Measurements from ENCODE around the gene PLA2G2E. TPM values are rescaled to one million over a fixed set of nuclear protein-coding genes. Genes with fewer than 3 reads are reported as not detected.

The PLA2G2E gene
- total and polyA plus RNA-seq, 4 donors: not detected

DNA sequence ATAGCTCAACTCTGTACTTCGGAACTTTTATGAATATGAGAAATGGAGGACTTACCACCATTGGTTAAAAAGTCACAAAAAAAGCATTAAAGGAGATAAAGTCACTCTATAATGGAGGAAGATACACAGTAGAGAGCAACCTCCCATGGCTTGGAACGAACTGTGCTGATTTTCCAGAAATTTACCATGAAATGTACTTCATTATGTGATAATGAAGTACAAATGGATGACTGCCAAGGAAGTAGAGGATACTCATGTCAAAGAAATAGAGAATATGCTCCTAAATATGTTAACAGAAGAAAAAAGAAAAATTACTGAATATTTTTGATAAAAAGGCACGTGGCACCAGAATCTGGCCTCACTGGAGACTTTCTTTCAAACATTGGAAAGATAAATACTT is 23.6 kb upstream of the PLA2G2E start:
- Histone ChIP-seq H3K4me1 (ENCODE audit: control insufficient read depth in 4 of 4, insufficient read depth in 4 of 4, low read length in 3 of 4) (no peaks in the 10 kb centered on the region), H3K9ac (ENCODE audit: low read depth in 1 of 2, low read length in 2 of 2) (no peak overlapping the region), H3K9me3 (ENCODE audit: control insufficient read depth in 4 of 4, low read length in 3 of 4) (no peaks in the 10 kb centered on the region), H3K36me3 (ENCODE audit: control insufficient read depth in 4 of 4, insufficient read depth in 3 of 4, low read depth in 1 of 4, low read length in 3 of 4) (no peaks in the 10 kb centered on the region), H3K27ac (ENCODE audit: low read depth in 1 of 2, low read length in 2 of 2) (no peak overlapping the region), H3K27me3 (ENCODE audit: control insufficient read depth in 4 of 4, insufficient read depth in 4 of 4, low read length in 3 of 4) (no peaks in the 10 kb centered on the region), H3K4me3 (ENCODE audit: low read depth in 1 of 3, low read length in 3 of 3) (no peak overlapping the region)
- 73% methylated on average over 3 of the region's 3 CpGs for WGBS
- no peak for DNase-seq (ENCODE audit: low spot score)
- TF ChIP-seq YY1 (IDR thresholded peaks at IDR 0.05) (no peak), HNF4G (IDR thresholded peaks at IDR 0.05) (no peak), ZBTB33 (IDR thresholded peaks at IDR 0.05) (no peak), SP1 (IDR thresholded peaks at IDR 0.05) (no peak), HNF4A (conservative IDR thresholded peaks at IDR 0.05) (no peak)
- TF ChIP-seq, protein P1, sequence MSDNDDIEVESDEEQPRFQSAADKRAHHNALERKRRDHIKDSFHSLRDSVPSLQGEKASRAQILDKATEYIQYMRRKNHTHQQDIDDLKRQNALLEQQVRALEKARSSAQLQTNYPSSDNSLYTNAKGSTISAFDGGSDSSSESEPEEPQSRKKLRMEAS (IDR thresholded peaks at IDR 0.05): no peak

DNA sequence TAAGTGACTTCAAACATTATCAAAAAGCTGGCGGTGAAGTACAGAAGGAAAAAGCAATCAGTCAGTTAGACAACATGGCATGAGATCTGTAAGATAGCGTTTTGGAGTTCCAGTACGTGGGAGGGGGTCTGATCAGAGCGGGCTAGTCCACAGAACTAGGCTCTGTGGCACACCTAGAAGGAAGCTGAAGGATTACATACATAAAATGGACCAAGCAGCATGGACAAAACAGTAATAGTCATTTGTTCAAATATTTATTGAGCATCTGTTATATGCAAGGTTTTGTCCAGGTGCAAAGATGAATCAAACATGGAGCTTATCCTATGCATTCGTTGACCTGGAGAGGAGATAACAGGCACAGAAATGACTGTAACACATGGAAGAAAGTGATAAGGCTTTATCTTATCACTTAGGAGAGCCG is 22.9 kb upstream of the PLA2G2E start:
- no peaks in the 10 kb centered on the region for H3K4me1 ChIP-seq (ENCODE audit: control insufficient read depth in 4 of 4, insufficient read depth in 4 of 4, low read length in 3 of 4)
- H3K27me3 ChIP-seq (ENCODE audit: control insufficient read depth in 4 of 4, insufficient read depth in 4 of 4, low read length in 3 of 4): no peaks in the 10 kb centered on the region
- H3K27ac ChIP-seq (ENCODE audit: low read depth in 1 of 2, low read length in 2 of 2): no peak overlapping the region
- no peak for DNase-seq (ENCODE audit: low spot score)
- no peaks in the 10 kb centered on the region for H3K9me3 ChIP-seq (ENCODE audit: control insufficient read depth in 4 of 4, low read length in 3 of 4)
- no peak overlapping the region for H3K9ac ChIP-seq (ENCODE audit: low read depth in 1 of 2, low read length in 2 of 2)
- 47% methylated on average over 6 of the region's 6 CpGs for WGBS
- H3K4me3 ChIP-seq (ENCODE audit: low read depth in 1 of 3, low read length in 3 of 3): no peak overlapping the region
- no peaks in the 10 kb centered on the region for H3K36me3 ChIP-seq (ENCODE audit: control insufficient read depth in 4 of 4, insufficient read depth in 3 of 4, low read depth in 1 of 4, low read length in 3 of 4)
- TF ChIP-seq RAD21 (IDR thresholded peaks at IDR 0.05) (no peak), GABPA (IDR thresholded peaks at IDR 0.05 in 1 of 2, conservative IDR thresholded peaks at IDR 0.05 in 1 of 2) (no peak), RXRA (IDR thresholded peaks at IDR 0.05) (no peak), FOXA1 (IDR thresholded peaks at IDR 0.05) (no peak), JUND (IDR thresholded peaks at IDR 0.05) (no peak)
- TF ChIP-seq, protein P1 (IDR thresholded peaks at IDR 0.05): no peak

DNA sequence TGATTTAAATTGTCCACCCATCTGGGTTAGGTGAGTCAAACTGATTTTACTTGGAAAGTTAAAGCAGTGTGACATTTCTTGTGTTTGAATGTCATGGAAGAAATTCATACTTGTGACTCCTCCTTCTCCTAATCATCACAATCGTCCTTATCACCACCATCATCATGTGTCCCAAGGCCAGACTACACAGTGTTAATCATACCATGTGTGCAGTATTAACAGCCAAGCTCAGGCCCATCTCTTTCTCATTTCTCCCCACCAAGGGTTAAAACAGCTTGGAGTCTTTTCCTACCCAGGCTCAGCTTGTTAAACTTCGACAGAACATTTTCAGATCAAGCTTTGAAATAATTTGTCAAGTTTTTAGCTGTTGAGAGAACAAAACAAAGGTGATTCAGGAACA is 22.5 kb upstream of the PLA2G2E start:
- no peak for DNase-seq (ENCODE audit: low spot score)
- WGBS: 29% methylated on average over 2 of the region's 2 CpGs
- no peak for TF ChIP-seq HNF4A (conservative IDR thresholded peaks at IDR 0.05)
- no peak for TF ChIP-seq RXRA (IDR thresholded peaks at IDR 0.05)
- TF ChIP-seq CTCF (IDR thresholded peaks at IDR 0.05; ENCODE audit: low read depth, low read length, missing input control): no peak
- TF ChIP-seq ZBTB33 (IDR thresholded peaks at IDR 0.05): no peak
- TF ChIP-seq GABPA (IDR thresholded peaks at IDR 0.05 in 1 of 2, conservative IDR thresholded peaks at IDR 0.05 in 1 of 2): no peak
- TF ChIP-seq RAD21 (IDR thresholded peaks at IDR 0.05): no peak
- no peak for TF ChIP-seq EGR1 (IDR thresholded peaks at IDR 0.05; ENCODE audit: low read depth in 2 of 2)
- Histone ChIP-seq H3K4me3 (ENCODE audit: low read depth in 1 of 3, low read length in 3 of 3) (no peak overlapping the region), H3K9ac (ENCODE audit: low read depth in 1 of 2, low read length in 2 of 2) (no peak overlapping the region), H3K4me1 (ENCODE audit: control insufficient read depth in 4 of 4, insufficient read depth in 4 of 4, low read length in 3 of 4) (no peaks in the 10 kb centered on the region), H3K36me3 (ENCODE audit: control insufficient read depth in 4 of 4, insufficient read depth in 3 of 4, low read depth in 1 of 4, low read length in 3 of 4) (no peaks in the 10 kb centered on the region), H3K27ac (ENCODE audit: low read depth in 1 of 2, low read length in 2 of 2) (no peak overlapping the region), H3K9me3 (ENCODE audit: control insufficient read depth in 4 of 4, low read length in 3 of 4) (peaks cover 0 to 2% (median 0%) of the 10 kb centered on the region in 4 donors), H3K27me3 (ENCODE audit: control insufficient read depth in 4 of 4, insufficient read depth in 4 of 4, low read length in 3 of 4) (no peaks in the 10 kb centered on the region)
